SK-N-SH (cell line): ENCODE measurements around the gene RBM12. TPM values are rescaled to one million over a fixed set of nuclear protein-coding genes. Genes with fewer than 3 reads are reported as not detected.

Source experiments
- CTCF ChIA-PET: fragments of 300-600, 350-600 bp; formaldehyde crosslinking; extraction: SDS; loops from one replicate; lab custom pipeline; 2021; lab: Yijun Ruan, JAX
- POLR2A ChIA-PET: fragments of 350-600 bp; sonication (Branson Sonifier 250); formaldehyde crosslinking; extraction: SDS; loops from one replicate; lab custom pipeline; 2020; ENCODE audit warnings: antibody characterized with exemption, inconsistent platforms; lab: Yijun Ruan, JAX
- DNase-seq: peaks from one replicate; pipeline ENCODE4 v3.0.0; 2012
- H2AFZ ChIP-seq: fragments of 200-600 bp; sonication (generic); 2 replicates; pipeline ENCODE4 v1.8.1; 2016; ENCODE audit warnings: antibody characterized with exemption, mild to moderate bottlenecking, low read depth
- H3F3A ChIP-seq: fragments of 200-600 bp; sonication (generic); replicated peaks from 2 replicates; pipeline ENCODE3; 2016; ENCODE audit warnings: antibody characterized with exemption, mild to moderate bottlenecking; ENCODE audit not compliant: insufficient read depth
- H3K27ac ChIP-seq, 2 experiments: fragments of 200-500 bp in 1 of 2; fragments of 200-600 bp in 1 of 2; sonication (Bioruptor generic) in 1 of 2; sonication (generic), shearing (Covaris generic) in 1 of 2; 2 replicates each; pipeline versions ENCODE4 v1.5.1 to v1.6.1; 2014 to 2016; ENCODE audit warnings: low read depth in 2 of 2, inconsistent platforms in 1 of 2, low read length in 1 of 2, mild to moderate bottlenecking in 1 of 2, mixed read lengths in 1 of 2
- H3K27me3 ChIP-seq: fragments of 200-600 bp; sonication (generic), shearing (Covaris generic); 2 replicates; pipeline ENCODE4 v1.6.1; 2016; ENCODE audit warnings: mixed run types; ENCODE audit not compliant: insufficient read depth
- H3K36me3 ChIP-seq, 2 experiments: fragments of 200-500 bp in 1 of 2; fragments of 200-600 bp in 1 of 2; sonication (Bioruptor generic) in 1 of 2; sonication (generic) in 1 of 2; replicated peaks in 1 of 2; 2 replicates each; pipeline versions ENCODE3 to v1.5.1; 2014 to 2016; ENCODE audit warnings: low read length in 1 of 2, mild to moderate bottlenecking in 1 of 2; ENCODE audit not compliant: insufficient read depth in 2 of 2, control insufficient read depth in 1 of 2
- H3K4me1 ChIP-seq, 2 experiments: fragments of 200-500 bp in 1 of 2; fragments of 200-600 bp in 1 of 2; sonication (Bioruptor generic) in 1 of 2; sonication (generic), shearing (Covaris generic) in 1 of 2; 2 replicates each; pipeline versions ENCODE4 v1.5.1 to v1.6.1; 2014 to 2016; ENCODE audit warnings: low read depth in 1 of 2, low read length in 1 of 2, mixed run types in 1 of 2; ENCODE audit not compliant: insufficient read depth in 2 of 2, control insufficient read depth in 1 of 2
- H3K4me2 ChIP-seq: fragments of 200-600 bp; sonication (generic), shearing (Covaris generic); 2 replicates; pipeline ENCODE4 v1.6.1; 2017; ENCODE audit warnings: mixed run types
- H3K4me3 ChIP-seq, 2 experiments: fragments of 200-500 bp in 1 of 2; fragments of 200-600 bp in 1 of 2; sonication (Bioruptor generic) in 1 of 2; sonication (generic), shearing (Covaris generic) in 1 of 2; 2 replicates each; pipeline versions ENCODE4 v1.5.1 to v1.8.1; 2014 to 2016; ENCODE audit warnings: low read depth in 2 of 2, inconsistent platforms in 1 of 2, low read length in 1 of 2, mild to moderate bottlenecking in 1 of 2, mixed read lengths in 1 of 2, moderate library complexity in 1 of 2
- H3K79me2 ChIP-seq: fragments of 200-600 bp; sonication (generic); 2 replicates; pipeline ENCODE4 v1.8.1; 2017; ENCODE audit warnings: mild to moderate bottlenecking; ENCODE audit not compliant: insufficient read depth
- H3K9ac ChIP-seq: fragments of 200-600 bp; sonication (generic); 2 replicates; pipeline ENCODE4 v1.6.1; 2017; ENCODE audit warnings: mixed run types
- H3K9me2 ChIP-seq: fragments of 200-600 bp; sonication (generic); 2 replicates; pipeline ENCODE4 v1.6.1; 2017; ENCODE audit warnings: mixed run types
- H3K9me3 ChIP-seq: fragments of 200-600 bp; sonication (generic); 2 replicates; pipeline ENCODE4 v1.6.1; 2017; ENCODE audit warnings: mixed run types, mild to moderate bottlenecking, moderate library complexity
- H4K20me1 ChIP-seq: fragments of 200-600 bp; sonication (generic); 2 replicates; pipeline ENCODE4 v1.6.1; 2017; ENCODE audit warnings: mild to moderate bottlenecking, mixed run types; ENCODE audit not compliant: insufficient read depth
- ELF1 ChIP-seq: IDR thresholded peaks from 2 replicates; pipeline ENCODE4 v1.4.0; 2012
- EP300 ChIP-seq, 2 experiments: IDR thresholded peaks; 2 replicates each; pipeline versions ENCODE4 v1.4.0 to v1.6.1; 2012; ENCODE audit warnings: borderline replicate concordance in 1 of 2, low read depth in 1 of 2, low read length in 1 of 2
- EZH2phosphoT487 ChIP-seq: fragments of 200-600 bp; sonication (generic); IDR thresholded peaks from 2 replicates; pipeline ENCODE4 v1.6.1; 2017; ENCODE audit warnings: low read depth, mixed run types, mild to moderate bottlenecking, antibody characterized with exemption, moderate library complexity, borderline replicate concordance
- FOSL2 ChIP-seq: IDR thresholded peaks from 2 replicates; pipeline ENCODE4 v1.4.0; 2012; ENCODE audit warnings: low read depth, mild to moderate bottlenecking, moderate library complexity, borderline replicate concordance
- FOXJ3 ChIP-seq: sonication (generic); formaldehyde crosslinking; IDR thresholded peaks from 2 replicates; pipeline ENCODE4 v1.5.1; 2020; ENCODE audit warnings: mild to moderate bottlenecking, missing genetic modification reagents
- FOXM1 ChIP-seq: IDR thresholded peaks from 2 replicates; pipeline ENCODE4 v1.4.0; 2012; ENCODE audit warnings: low read depth, mild to moderate bottlenecking
- GATA2 ChIP-seq: sonication (generic); formaldehyde crosslinking; IDR thresholded peaks from 2 replicates; pipeline ENCODE4 v1.5.0; 2020; ENCODE audit warnings: mild to moderate bottlenecking, missing genetic modification reagents
- JUND ChIP-seq: IDR thresholded peaks from 2 replicates; pipeline ENCODE4 v1.4.0; 2012
- MAX ChIP-seq: IDR thresholded peaks from 2 replicates; pipeline ENCODE4 v1.4.0; 2012; ENCODE audit warnings: low read depth
- NFIC ChIP-seq: IDR thresholded peaks from 2 replicates; pipeline ENCODE4 v1.4.0; 2012; ENCODE audit warnings: borderline replicate concordance
- TEAD4 ChIP-seq: IDR thresholded peaks from 2 replicates; pipeline ENCODE4 v1.4.0; 2012; ENCODE audit warnings: mild to moderate bottlenecking, borderline replicate concordance; ENCODE audit not compliant: insufficient read depth
- USF1 ChIP-seq: IDR thresholded peaks from 2 replicates; pipeline ENCODE4 v1.4.0; 2012; ENCODE audit warnings: low read depth, borderline replicate concordance
- WGBS: methylation state at CpG from one replicate; pipeline ENCODE4 v1.1.6; 2017; ENCODE audit warnings: low lambda C conversion rate; 5-methylcytosine and 5-hydroxymethylcytosine counted together
- polyA plus RNA-seq, 3 experiments: library from polyadenylated mRNA; depleted of rRNA; stranded (reverse); fragments of >200 nt; gene quantifications; 2 replicates each; pipeline ENCODE4 v1.2.3, GENCODE V29; 2012

Gene RBM12
- polyA plus RNA-seq, 1 of the 3 experiments (the other 2 are of a cell fraction), result 41.9 TPM

GRCh38 chr20:35695978-35696377 is 31.3 kb upstream of the RBM12 start:
- Histone ChIP-seq H4K20me1 (no peaks in the 10 kb centered on the region), H3K9ac (no peak overlapping the region), H3F3A (peaks cover 12% of the 10 kb centered on the region), H3K4me2 (no peak overlapping the region), H3K27me3 (no peaks in the 10 kb centered on the region), H3K4me3 (no peak overlapping the region), H3K36me3 (peaks cover 14 to 52% of the 10 kb centered on the region in 2 experiments), H2AFZ (no peak overlapping the region), H3K27ac (no peak overlapping the region), H3K4me1 (peaks cover 0 to 16% of the 10 kb centered on the region in 2 experiments; a peak in 3 of 4 replicates), H3K79me2 (peaks cover 46% of the 10 kb centered on the region; the same call in 1 of the 2 replicates), H3K9me3 (no peaks in the 10 kb centered on the region), H3K9me2 (no peaks in the 10 kb centered on the region)
- WGBS, result 91% methylated on average over 4 of the region's 4 CpGs
- no peak for DNase-seq
- CTCF ChIA-PET, result no interaction called here
- TF ChIP-seq NFIC (no peak), MAX (no peak), FOXJ3 (CRISPR knock-in tag) (no peak)
- POLR2A ChIA-PET, result no interaction called here

- Histone ChIP-seq H3K27me3 (no peaks in the 10 kb centered on the region), H3K4me2 (no peak overlapping the region), H3F3A (peaks cover 10% of the 10 kb centered on the region), H3K4me3 (no peak overlapping the region)
- WGBS, result 87% methylated on average over 2 of the region's 2 CpGs
- POLR2A ChIA-PET, result no interaction called here
- no peak for TF ChIP-seq USF1
- no peak for TF ChIP-seq MAX
- TF ChIP-seq JUND, result no peak
- no peak for TF ChIP-seq GATA2 (CRISPR knock-in tag)
- TF ChIP-seq FOXJ3 (CRISPR knock-in tag), result no peak
- no peak for TF ChIP-seq ELF1
- TF ChIP-seq FOXM1, result no peak
- TF ChIP-seq EP300 (IDR thresholded peaks at IDR 0.05; ENCODE audit: borderline replicate concordance in 1 of 2, low read depth in 1 of 2, low read length in 1 of 2), result no peak
- no peak for TF ChIP-seq TEAD4
- TF ChIP-seq EZH2phosphoT487, result no peak
- TF ChIP-seq FOSL2, result no peak
- TF ChIP-seq, all 33 proteins: peak for 0
- H3K79me2 ChIP-seq, result peaks cover 39% of the 10 kb centered on the region; the same call in 1 of the 2 replicates
- H3K9me2 ChIP-seq, result no peaks in the 10 kb centered on the region
- H3K9me3 ChIP-seq, result no peaks in the 10 kb centered on the region
- no peak for DNase-seq
- CTCF ChIA-PET, result no interaction called here
- H3K27ac ChIP-seq, result no peak overlapping the region
- peaks cover 12 to 45% of the 10 kb centered on the region in 2 experiments for H3K36me3 ChIP-seq
- no peak overlapping the region for H2AFZ ChIP-seq
- no peaks in the 10 kb centered on the region for H4K20me1 ChIP-seq
- no peak overlapping the region for H3K9ac ChIP-seq
- peaks cover 0 to 11% of the 10 kb centered on the region in 2 experiments; a peak in 2 of 4 replicates for H3K4me1 ChIP-seq
These were observed 30.6 kb upstream of the RBM12 start for GRCh38 chr20:35695245-35695749.
